ENCODE measurements around the gene TTBK1.

GRCh38 chr6:43255408-43256054, 12.2 kb downstream of the TTBK1 start:
- no peak for TF ChIP-seq CTCF (IDR thresholded peaks at IDR 0.05; ENCODE audit: insufficient read depth, low read length)
- TF ChIP-seq POLR2AphosphoS5 (IDR thresholded peaks at IDR 0.05; ENCODE audit: low read depth) = no peak
- TF ChIP-seq REST (IDR thresholded peaks at IDR 0.05; ENCODE audit: insufficient replicate concordance, low read depth) = no peak
